Bone marrow (tissue), 2 donors: ENCODE results near the gene CCDC200.
"Not testable (repeated sequence)": the region's sequence is repeated elsewhere in the genome, so short reads cannot be mapped to it uniquely, and the experiment has no call there.

ENCODE experiments used
- DNase-seq, 2 donors: peaks; one replicate each; lab custom pipeline; 2025; lab: John Stamatoyannopoulos, UW

Gene CCDC200

GRCh38 chr17:43228020-43228782 lies at the start of gene CCDC200:
Gene CCDC200 (minus strand): TSS chr17:43228623. CDS start chr17:43228554, 69 bp downstream.
- not testable (repeated sequence) for DNase-seq

- not testable (repeated sequence) for DNase-seq
Measured at GRCh38 chr17:43272914-43273313, 44.5 kb upstream of the CCDC200 start.

DNA sequence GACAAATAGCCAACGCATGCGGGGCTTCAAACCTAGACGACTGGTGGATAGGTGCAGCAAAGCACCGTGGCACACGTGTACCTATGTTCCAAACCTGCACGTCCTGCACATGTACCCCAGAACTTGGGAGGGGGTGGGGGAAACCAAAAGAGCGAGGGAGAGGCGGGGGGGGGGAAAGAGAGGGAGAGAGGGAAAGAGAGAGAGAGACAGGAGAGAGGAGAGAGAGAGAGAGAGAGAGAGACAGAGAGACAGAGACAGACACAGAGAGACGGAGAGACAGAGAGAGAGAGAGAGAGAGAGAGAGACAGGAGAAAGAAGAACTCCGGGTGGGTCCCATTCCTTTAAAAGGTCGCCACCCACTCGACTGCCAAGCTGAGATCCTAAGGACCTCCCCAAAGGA lies 44.1 kb upstream of the CCDC200 start:
- DNase-seq = not testable (repeated sequence)

DNA sequence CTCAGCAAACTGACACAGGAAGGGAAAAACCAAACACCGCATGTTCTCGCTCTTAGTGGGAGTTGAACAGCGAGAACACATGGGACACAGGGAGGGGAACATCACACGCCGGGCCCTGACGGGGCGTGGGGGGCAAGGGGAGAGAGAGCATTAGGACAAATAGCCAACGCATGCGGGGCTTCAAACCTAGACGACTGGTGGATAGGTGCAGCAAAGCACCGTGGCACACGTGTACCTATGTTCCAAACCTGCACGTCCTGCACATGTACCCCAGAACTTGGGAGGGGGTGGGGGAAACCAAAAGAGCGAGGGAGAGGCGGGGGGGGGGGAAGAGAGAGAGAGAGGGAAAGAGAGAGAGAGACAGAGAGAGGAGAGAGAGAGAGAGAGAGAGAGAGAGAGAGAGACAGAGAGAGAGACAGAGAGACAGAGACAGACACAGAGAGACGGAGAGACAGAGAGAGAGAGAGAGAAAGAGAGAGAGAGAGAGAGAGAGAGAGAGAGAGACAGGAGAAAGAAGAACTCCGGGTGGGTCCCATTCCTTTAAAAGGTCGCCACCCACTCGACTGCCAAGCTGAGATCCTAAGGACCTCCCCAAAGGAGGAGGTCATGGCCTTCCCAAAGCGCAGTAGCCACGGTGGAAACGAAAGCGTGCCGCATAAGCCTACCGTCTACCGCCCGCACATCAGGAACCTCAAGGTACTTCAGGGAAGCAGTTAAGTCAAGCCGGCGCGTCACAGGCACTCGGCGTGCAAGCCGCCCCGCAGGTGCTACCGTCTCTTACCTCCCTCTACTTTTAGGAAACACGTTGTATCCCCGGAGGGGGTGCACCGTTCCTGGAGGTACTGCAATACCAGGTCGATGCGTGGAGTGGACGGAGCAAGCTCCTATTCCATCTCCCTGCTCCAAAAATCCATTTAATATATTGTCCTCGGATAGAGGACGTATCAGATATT lies 42.4 kb upstream of the CCDC200 start:
- DNase-seq = not testable (repeated sequence)

GRCh38 chr17:43246456-43246855 lies 18.0 kb upstream of the CCDC200 start:
- DNase-seq = not testable (repeated sequence)

DNA sequence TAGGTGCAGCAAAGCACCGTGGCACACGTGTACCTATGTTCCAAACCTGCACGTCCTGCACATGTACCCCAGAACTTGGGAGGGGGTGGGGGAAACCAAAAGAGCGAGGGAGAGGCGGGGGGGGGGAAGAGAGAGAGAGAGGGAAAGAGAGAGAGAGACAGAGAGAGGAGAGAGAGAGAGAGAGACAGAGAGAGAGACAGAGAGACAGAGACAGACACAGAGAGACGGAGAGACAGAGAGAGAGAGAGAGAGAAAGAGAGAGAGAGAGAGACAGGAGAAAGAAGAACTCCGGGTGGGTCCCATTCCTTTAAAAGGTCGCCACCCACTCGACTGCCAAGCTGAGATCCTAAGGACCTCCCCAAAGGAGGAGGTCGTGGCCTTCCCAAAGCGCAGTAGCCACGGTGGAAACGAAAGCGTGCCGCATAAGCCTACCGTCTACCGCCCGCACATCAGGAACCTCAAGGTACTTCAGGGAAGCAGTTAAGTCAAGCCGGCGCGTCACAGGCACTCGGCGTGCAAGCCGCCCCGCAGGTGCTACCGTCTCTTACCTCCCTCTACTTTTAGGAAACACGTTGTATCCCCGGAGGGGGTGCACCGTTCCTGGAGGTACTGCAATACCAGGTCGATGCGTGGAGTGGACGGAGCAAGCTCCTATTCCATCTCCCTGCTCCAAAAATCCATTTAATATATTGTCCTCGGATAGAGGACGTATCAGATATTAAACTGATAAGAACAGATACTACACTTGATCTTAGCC lies 12.4 kb upstream of the CCDC200 start:
- DNase-seq = not testable (repeated sequence)

- not testable (repeated sequence) for DNase-seq
Measured at GRCh38 chr17:43239597-43239996, 11.2 kb upstream of the CCDC200 start.

- DNase-seq = not testable (repeated sequence)
Measured at GRCh38 chr17:43233877-43234276, 5.5 kb upstream of the CCDC200 start, which contains the start of gene RNU2-1. Gene RNU2-1 (minus strand): TSS chr17:43233977.

DNA sequence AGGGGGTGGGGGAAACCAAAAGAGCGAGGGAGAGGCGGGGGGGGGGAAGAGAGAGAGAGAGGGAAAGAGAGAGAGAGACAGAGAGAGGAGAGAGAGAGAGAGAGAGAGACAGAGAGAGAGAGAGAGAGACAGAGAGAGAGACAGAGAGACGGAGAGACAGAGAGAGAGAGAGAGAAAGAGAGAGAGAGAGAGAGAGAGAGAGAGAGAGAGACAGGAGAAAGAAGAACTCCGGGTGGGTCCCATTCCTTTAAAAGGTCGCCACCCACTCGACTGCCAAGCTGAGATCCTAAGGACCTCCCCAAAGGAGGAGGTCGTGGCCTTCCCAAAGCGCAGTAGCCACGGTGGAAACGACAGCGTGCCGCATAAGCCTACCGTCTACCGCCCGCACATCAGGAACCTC lies 4.8 kb upstream of the CCDC200 start:
- DNase-seq = not testable (repeated sequence)

DNA sequence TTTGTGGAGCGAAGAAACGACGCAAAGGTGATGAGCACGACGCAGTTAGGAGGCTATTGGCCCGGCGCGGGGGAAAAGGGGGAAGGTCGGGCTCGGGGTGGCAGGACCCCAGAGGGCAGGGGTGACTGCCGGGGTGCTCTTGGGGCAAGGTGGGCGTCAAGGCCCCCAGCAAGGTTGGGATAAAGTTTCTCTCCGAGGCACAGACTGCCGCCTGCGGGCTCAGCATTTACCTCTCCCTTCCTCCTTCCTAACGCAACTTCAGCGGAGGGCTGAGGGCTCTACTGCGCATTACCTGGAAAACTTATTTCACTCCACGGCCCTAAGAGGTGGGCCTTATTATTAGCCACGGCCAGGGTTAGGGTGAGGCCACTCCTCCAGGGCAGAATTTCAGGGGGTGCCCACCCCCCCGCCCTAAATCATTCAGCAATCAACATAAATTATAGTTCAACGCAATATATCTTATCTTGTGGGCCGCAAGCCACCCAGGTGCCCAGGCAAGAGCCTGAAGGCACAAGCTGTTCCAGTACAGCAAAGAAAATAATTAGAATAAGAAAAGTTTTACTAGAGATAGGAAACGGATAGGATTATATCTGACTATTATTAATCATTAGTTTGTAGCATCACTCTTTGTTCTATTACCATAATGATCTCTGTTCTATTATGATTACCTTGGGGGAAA lies 3.7 kb upstream of the CCDC200 start:
- DNase-seq = not testable (repeated sequence)

GRCh38 chr17:43231205-43232020 lies 3.0 kb upstream of the CCDC200 start:
- not testable (repeated sequence) for DNase-seq

DNA sequence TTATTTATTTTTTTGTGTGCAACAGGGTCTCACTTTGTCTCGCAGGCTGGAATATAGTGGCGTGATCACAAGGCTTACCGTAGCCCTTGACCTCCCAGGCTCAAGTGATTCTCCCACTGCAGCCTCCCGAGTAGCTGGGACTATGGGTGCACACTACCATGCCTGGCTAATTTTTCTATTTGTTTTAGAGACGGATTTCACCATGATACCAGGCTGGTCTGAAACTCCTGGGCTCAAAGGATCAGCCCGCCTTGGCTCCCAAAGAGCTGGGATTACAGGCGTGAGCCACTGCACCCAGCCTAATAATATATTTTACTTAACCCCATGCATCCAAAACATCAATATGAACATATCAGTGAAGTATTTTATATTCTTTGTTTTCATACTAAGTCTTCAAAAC lies 2.0 kb downstream of the CCDC200 start:
- DNase-seq = no peak

- DNase-seq = no peak
Measured at GRCh38 chr17:43224146-43224705, 4.2 kb downstream of the CCDC200 start.

GRCh38 chr17:43220511-43221125 lies 7.8 kb downstream of the CCDC200 start:
- DNase-seq = no peak

- DNase-seq = no peak
Measured at GRCh38 chr17:43219746-43220380, 8.6 kb downstream of the CCDC200 start.

DNA sequence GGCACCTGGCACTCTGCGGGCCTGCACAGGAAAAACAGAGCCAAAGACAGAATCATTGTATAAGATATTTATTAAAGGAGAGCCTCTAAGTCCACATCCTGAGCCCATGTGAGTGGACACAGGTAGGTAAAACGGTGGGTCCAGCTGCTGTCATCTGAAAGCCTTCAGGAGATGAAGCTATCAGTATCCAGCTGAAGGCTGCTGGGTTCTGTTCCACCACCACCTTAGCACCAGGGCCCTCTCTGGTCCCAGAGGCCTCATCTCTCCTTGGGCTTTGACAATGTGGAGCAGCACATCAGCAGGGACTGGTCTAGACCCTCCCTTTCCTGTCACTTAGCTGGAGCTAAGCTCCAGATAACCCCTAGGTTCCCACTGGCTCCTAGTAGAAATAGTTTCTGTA lies 9.4 kb downstream of the CCDC200 start:
- DNase-seq = no peak

DNA sequence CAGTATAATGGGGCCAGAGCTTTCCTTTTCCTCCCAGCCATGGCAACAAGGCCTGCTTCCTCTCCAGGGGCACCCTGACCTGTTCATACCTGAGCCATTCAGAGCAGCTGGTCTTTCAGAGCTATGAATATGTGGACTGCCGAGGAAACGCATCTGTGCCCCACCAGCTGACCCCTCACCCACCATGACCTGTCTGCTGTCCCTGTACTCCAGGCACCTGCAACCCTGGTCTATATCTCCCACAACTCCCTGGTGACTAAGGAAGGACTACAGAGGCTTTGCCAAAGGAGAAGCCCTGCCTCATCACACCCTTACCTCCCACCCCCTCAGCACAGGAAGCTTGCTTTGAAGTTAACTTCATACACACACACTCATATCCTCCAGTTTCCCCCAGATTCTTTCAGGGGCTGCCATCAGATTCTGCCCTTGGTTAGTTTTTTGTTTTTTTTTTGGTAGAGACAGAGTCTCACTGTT lies 10.8 kb downstream of the CCDC200 start:
- DNase-seq = no peak

GRCh38 chr17:43216762-43217613 lies 11.4 kb downstream of the CCDC200 start:
- no peak for DNase-seq
